GM11168 (cell line): ENCODE data around the gene CHRNA10.

Source experiments
- in situ Hi-C: fragments of 300-500 bp; cut with MboI; formaldehyde crosslinking; loops from one replicate; pipeline ENCODE4 v1.12.0; 2022; ENCODE audit warnings: low sequenced_read_pairs; ENCODE audit not compliant: unreplicated experiment

Gene CHRNA10

GRCh38 chr11:3637201-3637600, 34.0 kb downstream of the CHRNA10 start:
- in situ Hi-C loops = no loop called here

- in situ Hi-C loops = no loop called here
Measured at GRCh38 chr11:3635641-3636375, 35.4 kb downstream of the CHRNA10 start.

- in situ Hi-C loops = no loop called here
Measured at GRCh38 chr11:3632070-3632660, 39.0 kb downstream of the CHRNA10 start.

- in situ Hi-C loops = no loop called here
Measured at GRCh38 chr11:3631331-3631730, 39.9 kb downstream of the CHRNA10 start.

GRCh38 chr11:3627291-3627690, 43.9 kb downstream of the CHRNA10 start:
- in situ Hi-C loops = no loop called here

GRCh38 chr11:3626250-3626960, 44.8 kb downstream of the CHRNA10 start:
- in situ Hi-C loops = no loop called here

- in situ Hi-C loops = no loop called here
Measured at GRCh38 chr11:3623767-3624458, 47.3 kb downstream of the CHRNA10 start.

GRCh38 chr11:3623121-3623520, 48.1 kb downstream of the CHRNA10 start:
- in situ Hi-C loops = no loop called here

- in situ Hi-C loops = no loop called here
Measured at GRCh38 chr11:3622521-3622920, 48.7 kb downstream of the CHRNA10 start.

GRCh38 chr11:3617990-3618389, 53.2 kb downstream of the CHRNA10 start:
- in situ Hi-C loops = no loop called here

GRCh38 chr11:3616721-3617460, 54.3 kb downstream of the CHRNA10 start:
- in situ Hi-C loops = no loop called here

GRCh38 chr11:3615998-3616397, 55.2 kb downstream of the CHRNA10 start:
- in situ Hi-C loops = no loop called here
